ENCODE measurements around the gene CLK4.

GRCh38 chr5:178667101-178667500 is 40.3 kb upstream of the CLK4 start:
- TF ChIP-seq POLR2A (IDR thresholded peaks at IDR 0.05), result no peak
- TF ChIP-seq CTCF (IDR thresholded peaks at IDR 0.05), result no peak
